ENCODE measurements around the gene TAF9. TPM values are rescaled to one million over a fixed set of nuclear protein-coding genes. Genes with fewer than 3 reads are reported as not detected.

TAF9 gene
- polyA plus RNA-seq, 1 donor from 2014 or later: 197 TPM

GRCh38 chr5:69329905-69330489 is 39.3 kb downstream of the TAF9 start:
- Histone ChIP-seq H3K4me3 (ENCODE audit: low read length) (no peak overlapping the region), H4K20me1 (ENCODE audit: insufficient read depth) (no peaks in the 10 kb centered on the region), H3K36me3 (ENCODE audit: insufficient read depth, low read length) (no peaks in the 10 kb centered on the region), H3F3A (ENCODE audit: insufficient read depth, low read length, poor library complexity, severe bottlenecking) (no peaks in the 10 kb centered on the region), H3K27ac (ENCODE audit: low read length) (no peak overlapping the region), H3K27me3 (ENCODE audit: insufficient read depth, low read depth, low read length) (no peaks in the 10 kb centered on the region), H3K4me2 (ENCODE audit: low read length) (no peak overlapping the region), H3K79me2 (replicated peaks; ENCODE audit: insufficient read depth, low read length) (no peaks in the 10 kb centered on the region), H3K9me3 (ENCODE audit: low read length) (no peaks in the 10 kb centered on the region), H3K9ac (ENCODE audit: low read length) (no peak overlapping the region), H2AFZ (ENCODE audit: low read depth, low read length) (no peak overlapping the region), H3K9me2 (ENCODE audit: insufficient read depth, low read length) (no peaks in the 10 kb centered on the region)
- no peak for TF ChIP-seq EP300 (conservative IDR thresholded peaks at IDR 0.05; ENCODE audit: poor library complexity, severe bottlenecking)
- no peak for TF ChIP-seq POLR2AphosphoS5 (IDR thresholded peaks at IDR 0.05)
- TF ChIP-seq CTCF (IDR thresholded peaks at IDR 0.05; ENCODE audit: poor library complexity, severe bottlenecking): no peak
- no peak for TF ChIP-seq EZH2 (IDR thresholded peaks at IDR 0.05; ENCODE audit: borderline replicate concordance, insufficient read depth, low read length, poor library complexity, severe bottlenecking)
- no peak for TF ChIP-seq TAF1 (IDR thresholded peaks at IDR 0.05; ENCODE audit: low read depth)
- TF ChIP-seq REST (IDR thresholded peaks at IDR 0.05; ENCODE audit: borderline replicate concordance): no peak
- no peak for TF ChIP-seq MXI1 (conservative IDR thresholded peaks at IDR 0.05; ENCODE audit: poor library complexity, severe bottlenecking)
- TF ChIP-seq RAD21 (conservative IDR thresholded peaks at IDR 0.05): no peak

GRCh38 chr5:69326365-69326764 is 43.0 kb downstream of the TAF9 start:
- Histone ChIP-seq H3K4me2 (ENCODE audit: low read length) (no peak overlapping the region), H3K36me3 (ENCODE audit: insufficient read depth, low read length) (no peaks in the 10 kb centered on the region), H3K9me3 (ENCODE audit: low read length) (no peaks in the 10 kb centered on the region), H3K27me3 (ENCODE audit: insufficient read depth, low read depth, low read length) (no peaks in the 10 kb centered on the region), H3K9ac (ENCODE audit: low read length) (no peak overlapping the region), H3F3A (ENCODE audit: insufficient read depth, low read length, poor library complexity, severe bottlenecking) (no peaks in the 10 kb centered on the region), H3K9me2 (ENCODE audit: insufficient read depth, low read length) (no peaks in the 10 kb centered on the region), H3K4me3 (ENCODE audit: low read length) (no peak overlapping the region), H2AFZ (ENCODE audit: low read depth, low read length) (no peak overlapping the region), H3K27ac (ENCODE audit: low read length) (no peak overlapping the region), H4K20me1 (ENCODE audit: insufficient read depth) (no peaks in the 10 kb centered on the region), H3K79me2 (replicated peaks; ENCODE audit: insufficient read depth, low read length) (no peaks in the 10 kb centered on the region)
- TF ChIP-seq TAF1 (IDR thresholded peaks at IDR 0.05; ENCODE audit: low read depth) (no peak), EP300 (conservative IDR thresholded peaks at IDR 0.05; ENCODE audit: poor library complexity, severe bottlenecking) (no peak), SMC3 (conservative IDR thresholded peaks at IDR 0.05; ENCODE audit: poor library complexity) (no peak), CTCF (IDR thresholded peaks at IDR 0.05; ENCODE audit: poor library complexity, severe bottlenecking) (no peak), EZH2 (IDR thresholded peaks at IDR 0.05; ENCODE audit: borderline replicate concordance, insufficient read depth, low read length, poor library complexity, severe bottlenecking) (no peak), POLR2AphosphoS5 (IDR thresholded peaks at IDR 0.05) (no peak)
